ENCODE data around the gene HOXD13.

Gene HOXD13

DNA sequence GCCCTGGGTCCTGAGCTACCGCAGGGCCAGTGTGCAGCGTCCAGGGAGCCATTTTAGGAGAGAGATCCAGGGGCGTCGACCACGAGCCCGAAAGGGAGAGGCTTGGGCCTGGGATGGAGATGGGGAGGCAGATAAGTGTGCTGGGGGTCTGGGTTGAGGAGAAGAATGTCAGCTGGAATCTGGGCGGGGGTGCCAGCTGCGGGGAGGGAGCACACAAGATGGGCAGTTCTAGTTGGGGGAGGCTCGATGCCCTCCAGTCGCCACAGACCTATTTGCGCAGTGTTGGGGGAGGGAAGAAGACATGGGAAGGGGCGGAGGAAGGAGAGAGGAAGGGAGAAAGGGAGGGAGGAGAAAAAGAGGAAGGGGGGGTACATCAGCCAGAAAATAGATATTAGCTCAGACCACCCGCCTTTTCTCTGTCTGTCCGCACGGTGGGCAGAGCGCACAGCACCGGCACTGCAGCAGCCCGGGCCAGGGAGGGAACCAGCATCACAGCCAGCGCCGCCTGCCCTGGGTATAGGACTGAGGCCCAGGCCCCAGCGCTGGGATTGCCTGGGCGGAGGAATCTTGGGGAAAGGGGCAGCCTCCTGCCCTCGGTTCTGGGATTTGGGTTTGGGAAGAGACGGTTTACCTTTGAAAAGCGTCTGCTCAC is 12.7 kb downstream of the HOXD13 start:
- no peak for DNase-seq (ENCODE audit: low read depth in 2 of 3, low spot score in 1 of 3)

DNA sequence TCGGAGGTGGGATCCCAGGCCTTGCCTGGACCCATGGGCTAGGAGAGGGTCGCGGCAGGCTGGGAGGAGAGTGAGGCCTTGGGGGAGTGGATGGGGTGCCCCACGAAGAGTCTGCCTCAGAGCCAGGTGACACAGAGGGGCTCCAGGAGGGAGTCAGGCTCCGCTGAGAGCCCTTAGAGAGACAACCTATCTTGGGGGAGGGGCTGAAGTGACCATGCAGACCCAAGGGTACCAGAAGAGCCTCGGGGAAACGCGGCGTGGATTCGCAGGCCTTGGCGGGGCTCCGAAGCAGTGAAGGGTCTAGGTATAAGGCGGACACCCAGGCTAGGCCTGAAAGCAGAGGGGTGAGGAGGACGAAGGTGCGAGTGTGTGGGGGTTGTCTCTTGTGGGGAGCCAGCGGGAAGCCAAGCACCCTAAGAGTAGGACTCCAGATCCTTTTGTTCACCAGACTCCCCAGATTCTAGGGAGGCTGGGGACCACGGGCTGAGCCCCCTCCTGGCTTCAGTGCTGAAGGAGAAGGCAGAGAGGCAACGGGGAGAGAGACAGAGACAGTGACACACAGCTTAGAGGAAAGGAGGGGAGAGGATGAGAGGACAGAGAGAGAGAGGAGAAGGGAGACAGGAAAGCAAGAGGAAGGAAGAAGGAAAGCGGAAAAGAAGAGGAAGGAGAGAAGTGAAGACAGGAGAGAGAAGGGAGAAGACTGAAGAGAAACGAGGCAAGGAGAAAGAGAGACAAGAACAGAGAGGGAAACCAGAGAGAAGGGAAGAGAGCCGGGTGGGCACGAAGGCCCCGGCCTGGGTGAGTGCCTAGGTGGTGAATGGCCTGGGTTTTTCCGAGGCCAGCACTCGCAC is 13.4 kb downstream of the HOXD13 start:
- DNase-seq (ENCODE audit: low read depth in 2 of 3, low spot score in 1 of 3): no peak

- DNase-seq (ENCODE audit: low read depth in 2 of 3, low spot score in 1 of 3): no peak
Measured at GRCh38 chr2:176106581-176107539, 14.3 kb downstream of the HOXD13 start, which contains the start of gene HOXD11. Gene HOXD11, plus strand, starts transcription at chr2:176107280. Its CDS starts 76 bp downstream, at chr2:176107356.

GRCh38 chr2:176107731-176108181 is 15.2 kb downstream of the HOXD13 start:
- DNase-seq (ENCODE audit: low read depth in 2 of 3, low spot score in 1 of 3): no peak

- no peak for DNase-seq (ENCODE audit: low read depth in 2 of 3, low spot score in 1 of 3)
Measured at GRCh38 chr2:176109192-176109901, 16.8 kb downstream of the HOXD13 start.

GRCh38 chr2:176109946-176110345 is 17.4 kb downstream of the HOXD13 start:
- no peak for DNase-seq (ENCODE audit: low read depth in 2 of 3, low spot score in 1 of 3)

GRCh38 chr2:176110415-176111308 is 18.1 kb downstream of the HOXD13 start:
- DNase-seq (ENCODE audit: low read depth in 2 of 3, low spot score in 1 of 3): no peak

- no peak for DNase-seq (ENCODE audit: low read depth in 2 of 3, low spot score in 1 of 3)
Measured at GRCh38 chr2:176111309-176111663, 18.8 kb downstream of the HOXD13 start.

GRCh38 chr2:176111846-176112374 is 19.4 kb downstream of the HOXD13 start:
- no peak for DNase-seq (ENCODE audit: low read depth in 2 of 3, low spot score in 1 of 3)

GRCh38 chr2:176112375-176113302 is 20.1 kb downstream of the HOXD13 start:
- DNase-seq (ENCODE audit: low read depth in 2 of 3, low spot score in 1 of 3): no peak

GRCh38 chr2:176114120-176114929 is 21.8 kb downstream of the HOXD13 start:
- no peak for DNase-seq (ENCODE audit: low read depth in 2 of 3, low spot score in 1 of 3)

- no peak for DNase-seq (ENCODE audit: low read depth in 2 of 3, low spot score in 1 of 3)
Measured at GRCh38 chr2:176114930-176115625, 22.6 kb downstream of the HOXD13 start.

DNA sequence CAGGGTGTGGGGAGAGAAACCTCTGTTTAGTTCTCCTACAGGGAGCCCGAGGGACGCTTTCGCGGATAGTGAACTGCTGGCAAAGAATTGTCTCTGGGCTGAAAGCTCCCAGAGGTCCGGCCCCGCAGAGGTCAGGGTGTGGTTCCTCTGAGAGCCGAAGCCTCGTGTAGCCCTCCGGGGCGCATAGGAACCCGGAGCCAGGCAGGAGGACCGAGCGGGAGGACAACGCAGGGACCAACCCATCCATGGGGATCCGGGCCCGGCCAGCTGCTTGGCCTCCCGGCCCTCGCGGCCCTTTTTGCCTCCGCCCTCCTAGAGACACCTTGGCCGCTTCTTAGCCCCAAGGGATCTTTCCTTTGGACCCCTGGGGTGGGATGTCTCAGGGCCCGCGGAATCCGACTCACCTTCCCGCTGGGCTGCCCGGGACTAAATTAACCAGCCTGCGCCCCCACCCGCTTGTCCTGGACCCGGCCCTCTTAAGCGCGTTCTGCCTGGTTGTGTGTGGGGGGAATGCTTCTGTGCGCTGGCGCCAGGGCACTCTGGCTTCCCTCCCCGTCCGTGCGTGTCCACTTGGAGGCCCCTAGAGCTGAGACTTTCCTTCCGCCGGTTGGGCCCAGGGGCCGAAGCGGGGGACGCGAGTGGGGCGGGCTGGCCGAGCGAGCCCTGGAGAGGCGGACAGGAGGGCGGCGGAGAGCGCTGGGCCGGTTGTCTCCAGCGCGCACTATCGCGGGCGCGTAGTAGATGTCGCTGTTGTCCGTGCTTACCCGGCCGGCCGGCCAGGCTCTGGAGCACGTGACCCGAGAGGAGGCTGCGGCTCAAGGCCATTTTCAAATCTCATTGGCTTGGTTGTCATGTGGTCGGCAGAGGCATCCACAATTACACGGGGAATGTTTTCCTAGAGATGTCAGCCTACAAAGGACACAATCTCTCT is 23.6 kb downstream of the HOXD13 start, which contains the start of gene HOXD10:
TSS of gene HOXD10 (plus strand) at position 896 of the 931 bp plus-strand sequence. CDS start 56 bp downstream, outside the sequence.
- no peak for DNase-seq (ENCODE audit: low read depth in 2 of 3, low spot score in 1 of 3)

- DNase-seq (ENCODE audit: low read depth in 2 of 3, low spot score in 1 of 3): no peak
Measured at GRCh38 chr2:176117162-176117822, 24.8 kb downstream of the HOXD13 start.

- DNase-seq (ENCODE audit: low read depth in 2 of 3, low spot score in 1 of 3): no peak
Measured at GRCh38 chr2:176117823-176118371, 25.4 kb downstream of the HOXD13 start.

All from stimulated activated CD4-positive, alpha-beta T cell treated with anti-CD3 and anti-CD28 coated beads, Interleukin-12 subunit alpha, Interleukin-12 subunit beta, amount 100 ng/mL, for 48 hours (primary cell).